Measurements from ENCODE around the gene FRMD4A.

Gene FRMD4A

DNA sequence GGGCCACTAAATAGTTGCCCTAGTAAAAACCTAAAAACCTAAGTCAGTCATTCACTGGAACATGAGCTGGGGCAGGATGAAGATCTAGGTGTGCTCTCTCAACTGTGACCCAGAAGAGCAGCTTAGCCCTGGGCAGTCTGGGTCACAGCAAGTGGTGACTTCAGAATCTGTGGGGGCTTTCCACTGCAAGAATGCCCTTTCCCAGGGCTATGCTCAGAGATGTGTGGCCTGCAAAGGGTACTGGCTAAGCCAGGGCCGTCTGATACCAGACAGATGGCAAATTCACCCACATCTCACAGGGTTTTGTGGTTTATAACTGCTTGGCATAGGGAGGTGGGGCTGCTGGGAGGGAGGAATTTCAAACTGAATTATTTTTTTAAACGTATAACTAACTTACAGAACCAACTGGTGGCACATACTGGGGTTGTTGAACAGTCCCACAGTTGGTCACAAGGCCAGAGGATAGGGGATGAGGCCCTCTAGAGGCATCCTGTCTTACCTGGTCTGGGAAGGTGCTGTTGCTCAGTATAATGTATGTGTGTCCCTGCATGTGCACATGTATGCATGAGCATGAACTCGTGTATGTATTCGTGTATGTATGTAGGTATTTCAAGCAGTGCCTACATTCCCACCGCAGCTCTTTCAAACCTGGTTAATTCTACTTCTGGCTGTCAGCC is 680.7 kb downstream of the FRMD4A start:
- Histone ChIP-seq H3K27me3 (no peaks in the 10 kb centered on the region), H3K27ac (no peak overlapping the region), H3K4me3 (ENCODE audit: low read depth in 1 of 2, low read length in 1 of 2) (no peak overlapping the region), H3K36me3 (peaks cover 77% of the 10 kb centered on the region), H3K4me1 (ENCODE audit: control insufficient read depth in 1 of 2, insufficient read depth in 1 of 2, low read depth in 1 of 2, low read length in 1 of 2) (no peaks in the 10 kb centered on the region), H3K9me3 (no peaks in the 10 kb centered on the region)
- no peak for TF ChIP-seq CTCF (IDR thresholded peaks at IDR 0.05)

- Histone ChIP-seq H3K9me3 (no peaks in the 10 kb centered on the region), H3K36me3 (peaks cover 67% of the 10 kb centered on the region), H3K4me1 (ENCODE audit: control insufficient read depth in 1 of 2, insufficient read depth in 1 of 2, low read depth in 1 of 2, low read length in 1 of 2) (no peaks in the 10 kb centered on the region), H3K4me3 (ENCODE audit: low read depth in 1 of 2, low read length in 1 of 2) (no peak overlapping the region), H3K27me3 (no peaks in the 10 kb centered on the region), H3K27ac (no peak overlapping the region)
- TF ChIP-seq CTCF (IDR thresholded peaks at IDR 0.05): no peak
Measured at GRCh38 chr10:13648425-13648824, 682.3 kb downstream of the FRMD4A start.

DNA sequence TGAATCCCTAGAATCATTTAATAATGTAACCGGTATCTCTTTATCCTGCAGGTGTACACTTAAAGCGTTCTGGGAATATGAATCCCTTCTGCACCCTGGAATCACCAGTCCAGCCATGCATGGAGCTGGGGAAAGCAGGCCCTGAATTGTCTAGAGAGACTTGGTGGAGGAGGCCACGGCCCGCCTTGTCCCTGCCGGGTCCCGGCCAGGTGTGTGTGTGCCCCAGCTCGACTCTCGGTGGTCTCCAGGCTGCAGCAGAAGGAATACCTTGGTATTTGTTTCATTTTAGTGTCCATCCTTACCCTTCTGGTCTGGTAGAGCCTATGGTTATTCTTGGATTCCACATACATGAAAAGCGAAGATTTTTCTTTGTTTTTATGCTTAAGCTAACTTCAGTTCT is 685.9 kb downstream of the FRMD4A start:
- Histone ChIP-seq H3K4me1 (ENCODE audit: control insufficient read depth in 1 of 2, insufficient read depth in 1 of 2, low read depth in 1 of 2, low read length in 1 of 2) (no peaks in the 10 kb centered on the region), H3K4me3 (ENCODE audit: low read depth in 1 of 2, low read length in 1 of 2) (no peak overlapping the region), H3K9me3 (peaks cover 12% of the 10 kb centered on the region), H3K27me3 (no peaks in the 10 kb centered on the region), H3K36me3 (peaks cover 53% of the 10 kb centered on the region), H3K27ac (no peak overlapping the region)
- no peak for TF ChIP-seq CTCF (IDR thresholded peaks at IDR 0.05)

DNA sequence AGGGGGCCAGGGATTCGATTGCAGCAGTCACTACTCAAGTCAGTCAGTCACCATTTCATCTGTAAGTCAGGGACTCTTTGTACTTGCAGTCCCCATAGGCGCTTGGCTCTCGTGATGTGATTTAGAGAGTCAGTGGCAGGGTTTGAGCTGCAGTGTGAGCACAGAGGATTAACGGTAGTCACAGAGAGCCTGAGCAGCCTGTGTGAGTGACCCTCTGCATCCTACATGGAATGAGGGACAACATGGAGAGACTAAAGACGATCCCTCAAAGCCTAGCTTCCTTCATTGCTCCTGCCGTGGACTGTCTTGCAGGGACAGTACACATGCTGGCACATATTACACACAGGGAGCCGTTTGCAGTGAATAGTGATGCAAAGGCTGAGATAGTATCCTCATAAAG is 687.7 kb downstream of the FRMD4A start:
- no peak for TF ChIP-seq CTCF (IDR thresholded peaks at IDR 0.05)
- no peaks in the 10 kb centered on the region for H3K4me1 ChIP-seq (ENCODE audit: control insufficient read depth in 1 of 2, insufficient read depth in 1 of 2, low read depth in 1 of 2, low read length in 1 of 2)

GRCh38 chr10:13642293-13642692 is 688.4 kb downstream of the FRMD4A start:
- no peaks in the 10 kb centered on the region for H3K27me3 ChIP-seq
- H3K4me3 ChIP-seq (ENCODE audit: low read depth in 1 of 2, low read length in 1 of 2): no peak overlapping the region
- no peaks in the 10 kb centered on the region for H3K4me1 ChIP-seq (ENCODE audit: control insufficient read depth in 1 of 2, insufficient read depth in 1 of 2, low read depth in 1 of 2, low read length in 1 of 2)
- no peak overlapping the region for H3K27ac ChIP-seq
- no peak for TF ChIP-seq CTCF (IDR thresholded peaks at IDR 0.05)
- H3K9me3 ChIP-seq: peaks cover 12% of the 10 kb centered on the region
- H3K36me3 ChIP-seq: peaks cover 54% of the 10 kb centered on the region

More for the DNA sequence above, 687.7 kb downstream of the FRMD4A start:
- no peaks in the 10 kb centered on the region for H3K27me3 ChIP-seq
- no peak overlapping the region for H3K4me3 ChIP-seq (ENCODE audit: low read depth in 1 of 2, low read length in 1 of 2)
- H3K9me3 ChIP-seq: peaks cover 12% of the 10 kb centered on the region
- peaks cover 54% of the 10 kb centered on the region for H3K36me3 ChIP-seq
- no peak overlapping the region for H3K27ac ChIP-seq
